ENCODE measurements around the gene LRMDA.

The LRMDA gene

GRCh38 chr10:76444034-76444800, 1012.8 kb downstream of the LRMDA start:
- H3K27me3 ChIP-seq (ENCODE audit: insufficient read depth, low read depth, severe bottlenecking) = no peaks in the 10 kb centered on the region
- TF ChIP-seq CTCF (IDR thresholded peaks at IDR 0.05; ENCODE audit: low read depth, low read length) = no peak
- no peak overlapping the region for H3K4me3 ChIP-seq (ENCODE audit: low read depth, low read length)
- H3K36me3 ChIP-seq = no peaks in the 10 kb centered on the region
- H3K9me3 ChIP-seq (ENCODE audit: severe bottlenecking) = no peaks in the 10 kb centered on the region
- DNase-seq = no peak
- no peak overlapping the region for H3K27ac ChIP-seq

DNA sequence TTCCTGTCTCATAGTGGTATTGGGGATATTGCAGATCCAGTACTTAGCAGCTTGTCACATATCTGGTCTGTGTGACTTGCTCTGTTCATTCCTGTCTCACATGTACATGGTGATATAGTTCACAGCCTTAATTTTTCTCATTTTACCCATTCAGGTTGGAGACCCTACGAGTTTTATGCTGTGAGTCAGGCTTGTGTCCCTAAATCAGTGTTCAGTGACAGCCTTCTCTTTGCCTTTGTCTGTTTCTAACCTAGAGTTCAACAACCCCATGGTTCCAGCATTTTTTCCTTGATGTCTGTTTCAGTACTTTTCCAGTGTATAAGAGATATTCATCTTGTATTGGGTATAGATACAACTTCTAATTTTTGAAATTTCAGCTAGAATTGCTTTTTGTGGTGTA, 1016.2 kb downstream of the LRMDA start:
- no peaks in the 10 kb centered on the region for H3K36me3 ChIP-seq
- no peak for DNase-seq
- H3K4me3 ChIP-seq (ENCODE audit: low read depth, low read length) = no peak overlapping the region
- no peak for TF ChIP-seq CTCF (IDR thresholded peaks at IDR 0.05; ENCODE audit: low read depth, low read length)
- no peak overlapping the region for H3K27ac ChIP-seq
- no peaks in the 10 kb centered on the region for H3K27me3 ChIP-seq (ENCODE audit: insufficient read depth, low read depth, severe bottlenecking)
- no peaks in the 10 kb centered on the region for H3K9me3 ChIP-seq (ENCODE audit: severe bottlenecking)

DNA sequence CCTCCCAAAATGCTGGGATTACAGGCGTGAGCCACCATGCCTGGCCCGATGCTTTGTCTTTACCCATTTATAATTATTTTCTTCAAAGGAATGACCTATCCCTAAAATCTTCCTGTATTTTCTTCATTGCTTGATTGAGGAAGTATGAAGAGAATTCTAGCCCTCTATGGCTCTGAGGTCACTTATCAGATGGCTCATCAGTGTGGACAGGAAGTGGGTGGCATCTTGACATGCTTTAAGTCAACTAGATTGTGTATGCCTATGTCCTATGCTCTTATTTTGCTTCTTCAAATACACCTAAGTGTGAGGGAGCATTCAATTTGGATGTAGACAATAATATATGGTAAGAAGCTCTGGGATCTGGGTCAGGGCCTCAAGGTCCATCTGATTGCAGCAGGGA, 1020.5 kb downstream of the LRMDA start:
- no peak for TF ChIP-seq CTCF (IDR thresholded peaks at IDR 0.05; ENCODE audit: low read depth, low read length)
- no peak for DNase-seq
- no peaks in the 10 kb centered on the region for H3K36me3 ChIP-seq
- H3K27me3 ChIP-seq (ENCODE audit: insufficient read depth, low read depth, severe bottlenecking) = no peaks in the 10 kb centered on the region
- H3K4me3 ChIP-seq (ENCODE audit: low read depth, low read length) = no peak overlapping the region
- no peaks in the 10 kb centered on the region for H3K9me3 ChIP-seq (ENCODE audit: severe bottlenecking)
- H3K27ac ChIP-seq = no peak overlapping the region

GRCh38 chr10:76453332-76453731, 1021.9 kb downstream of the LRMDA start:
- Histone ChIP-seq H3K4me3 (ENCODE audit: low read depth, low read length) (no peak overlapping the region), H3K9me3 (ENCODE audit: severe bottlenecking) (no peaks in the 10 kb centered on the region), H3K36me3 (no peaks in the 10 kb centered on the region)

DNA sequence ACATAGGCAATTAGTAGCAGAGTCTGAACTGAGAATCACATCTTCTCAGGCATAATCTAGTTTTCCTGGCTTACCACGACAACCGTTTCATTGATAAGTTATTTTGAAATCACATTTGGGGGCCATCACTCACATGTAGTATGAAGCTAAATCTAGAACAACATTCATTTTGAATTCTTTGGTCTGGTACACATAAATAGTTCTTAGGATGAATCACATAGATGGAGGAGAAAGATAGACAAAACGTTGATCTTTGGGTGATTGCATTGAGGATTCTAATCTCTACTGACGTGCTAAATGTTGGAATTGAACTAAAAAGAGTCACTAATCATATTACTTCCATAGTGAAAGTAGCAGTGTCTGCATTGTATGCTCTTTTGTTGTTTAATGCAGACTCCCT, 1022.6 kb downstream of the LRMDA start:
- no peak for DNase-seq
- Histone ChIP-seq H3K36me3 (no peaks in the 10 kb centered on the region), H3K4me3 (ENCODE audit: low read depth, low read length) (no peak overlapping the region), H3K9me3 (ENCODE audit: severe bottlenecking) (no peaks in the 10 kb centered on the region), H3K27me3 (ENCODE audit: insufficient read depth, low read depth, severe bottlenecking) (no peaks in the 10 kb centered on the region), H3K27ac (no peak overlapping the region)
- no peak for TF ChIP-seq CTCF (IDR thresholded peaks at IDR 0.05; ENCODE audit: low read depth, low read length)

More at GRCh38 chr10:76453332-76453731, 1021.9 kb downstream of the LRMDA start:
- no peak overlapping the region for H3K27ac ChIP-seq
- DNase-seq = no peak
- H3K27me3 ChIP-seq (ENCODE audit: insufficient read depth, low read depth, severe bottlenecking) = no peaks in the 10 kb centered on the region
- no peak for TF ChIP-seq CTCF (IDR thresholded peaks at IDR 0.05; ENCODE audit: low read depth, low read length)

All from WERI-Rb-1 (cell line).